ENCODE results near the gene YIPF6. TPM values are rescaled to one million over a fixed set of nuclear protein-coding genes. Genes with fewer than 3 reads are reported as not detected.
"Not testable (repeated sequence)": the region's sequence is repeated elsewhere in the genome, so short reads cannot be mapped to it uniquely, and the experiment has no call there.

The YIPF6 gene
- total RNA-seq, 1 donor from 2014 or later = 20.5 TPM

DNA sequence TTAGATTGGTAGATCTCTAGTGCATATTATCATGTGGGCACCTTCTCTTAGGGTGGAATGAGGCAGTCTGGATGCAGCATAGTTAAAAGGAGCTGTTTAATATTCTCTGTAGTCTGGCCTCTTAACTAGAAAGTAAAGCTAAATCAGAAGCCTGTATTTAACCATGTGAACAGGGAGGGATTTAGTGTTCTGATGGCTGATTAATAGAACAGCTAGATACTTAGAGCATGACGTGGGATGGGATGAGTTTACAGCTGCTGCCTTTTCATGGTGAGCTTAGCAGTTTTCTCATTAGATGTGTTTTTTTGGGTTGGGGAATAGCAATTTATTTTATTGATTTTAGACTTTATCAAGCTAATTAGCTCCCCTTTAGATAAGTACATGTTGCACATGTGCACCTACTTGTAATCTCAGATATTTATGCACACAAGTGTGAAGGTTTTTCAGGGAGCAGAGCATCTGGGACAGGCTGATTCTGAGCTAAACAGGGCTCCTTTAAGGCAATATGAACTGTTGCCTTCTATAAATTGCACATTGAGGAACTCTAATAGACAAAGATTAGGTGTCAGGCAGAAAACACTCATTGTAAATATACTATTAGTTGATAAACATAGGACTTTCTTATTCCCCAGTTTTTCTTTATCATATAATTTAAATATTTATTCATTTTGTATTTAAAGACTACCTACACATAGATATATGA, 34.1 kb downstream of the YIPF6 start:
- H3K4me1 Mint-ChIP-seq (ENCODE audit: low read depth) = no peaks in the 10 kb centered on the region
- H3K4me3 Mint-ChIP-seq = no peak overlapping the region
- H3K9me3 Mint-ChIP-seq = no peaks in the 10 kb centered on the region
- no peak for DNase-seq (ENCODE audit: low spot score)
- peaks cover 18% of the 10 kb centered on the region for H3K36me3 Mint-ChIP-seq (ENCODE audit: low read depth)
- intact Hi-C loops (cut with micrococcal nuclease) = no loop called here
- no peaks in the 10 kb centered on the region for H3K27me3 Mint-ChIP-seq (ENCODE audit: insufficient read depth)
- H3K27ac Mint-ChIP-seq = no peak overlapping the region

DNA sequence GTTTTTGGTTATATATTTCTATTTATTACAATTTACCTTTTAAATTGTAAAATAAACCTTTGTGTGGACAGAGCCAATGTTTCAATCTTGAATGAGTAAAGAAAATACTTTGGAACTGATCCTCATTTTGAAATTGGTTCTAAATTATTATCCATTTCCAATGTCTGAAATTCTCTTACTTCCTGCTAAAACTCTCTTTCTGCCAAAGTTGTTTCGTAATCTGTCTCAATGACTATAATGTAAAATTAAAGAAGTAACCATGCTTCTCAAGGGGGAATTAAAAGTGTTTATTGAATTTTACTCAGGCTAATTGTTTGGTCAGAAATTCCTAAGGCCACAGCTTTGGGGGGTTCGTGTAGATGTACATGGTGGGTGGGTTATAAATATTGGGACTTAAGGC, 34.8 kb downstream of the YIPF6 start:
- no peak overlapping the region for H3K4me3 Mint-ChIP-seq
- H3K4me1 Mint-ChIP-seq (ENCODE audit: low read depth) = no peaks in the 10 kb centered on the region
- H3K36me3 Mint-ChIP-seq (ENCODE audit: low read depth) = peaks cover 18% of the 10 kb centered on the region
- H3K27me3 Mint-ChIP-seq (ENCODE audit: insufficient read depth) = no peaks in the 10 kb centered on the region
- H3K9me3 Mint-ChIP-seq = no peaks in the 10 kb centered on the region
- no peak for DNase-seq (ENCODE audit: low spot score)
- intact Hi-C loops (cut with micrococcal nuclease) = no loop called here
- no peak overlapping the region for H3K27ac Mint-ChIP-seq

DNA sequence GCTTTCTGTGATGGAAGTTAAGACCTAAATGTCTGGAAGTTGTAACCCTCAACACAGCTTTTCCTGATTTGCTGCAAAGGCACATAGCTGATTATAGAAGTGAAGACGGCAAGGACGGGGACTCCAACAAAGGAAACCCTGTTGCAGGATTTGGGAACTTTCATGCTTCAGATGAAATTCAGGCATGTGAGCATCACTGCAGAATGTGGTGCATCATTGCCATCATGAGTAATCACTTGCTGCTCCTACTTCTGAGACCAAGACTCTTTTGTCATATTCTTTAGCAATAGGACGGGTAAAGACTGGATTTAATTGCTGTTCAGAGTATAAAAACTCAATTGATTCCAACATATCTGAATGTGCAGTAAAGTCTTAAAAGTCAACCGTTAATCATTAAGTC, 35.8 kb downstream of the YIPF6 start:
- Mint-ChIP-seq H3K4me3 (no peak overlapping the region), H3K36me3 (ENCODE audit: low read depth) (peaks cover 11% of the 10 kb centered on the region)

DNA sequence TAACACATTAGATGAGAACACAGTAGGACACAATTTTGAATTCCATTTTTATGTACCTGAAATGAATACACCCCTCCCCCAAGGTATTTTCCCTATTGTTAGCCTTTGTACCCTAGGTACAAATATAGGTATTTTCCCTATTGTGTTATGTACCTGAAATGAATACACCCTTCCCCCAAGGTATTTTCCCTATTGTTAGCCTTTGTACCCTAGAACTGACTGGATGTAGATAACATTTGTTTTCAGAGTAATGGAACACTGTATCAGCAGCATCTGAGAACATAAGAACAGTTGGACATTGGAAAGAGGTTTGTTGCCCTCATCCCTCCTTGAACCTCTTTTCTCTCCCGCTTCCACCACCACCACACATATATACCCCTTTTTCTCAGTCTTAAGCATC, 37.6 kb downstream of the YIPF6 start:
- Mint-ChIP-seq H3K4me3 (no peak overlapping the region), H3K4me1 (ENCODE audit: low read depth) (no peaks in the 10 kb centered on the region), H3K27me3 (ENCODE audit: insufficient read depth) (no peaks in the 10 kb centered on the region), H3K27ac (no peak overlapping the region), H3K9me3 (no peaks in the 10 kb centered on the region), H3K36me3 (ENCODE audit: low read depth) (peaks cover 14% of the 10 kb centered on the region)
- DNase-seq (ENCODE audit: low spot score) = no peak
- intact Hi-C loops (cut with micrococcal nuclease) = no loop called here

More for the DNA sequence above, 35.8 kb downstream of the YIPF6 start:
- DNase-seq (ENCODE audit: low spot score) = no peak
- intact Hi-C loops (cut with micrococcal nuclease) = no loop called here
- Mint-ChIP-seq H3K9me3 (no peaks in the 10 kb centered on the region), H3K4me1 (ENCODE audit: low read depth) (no peaks in the 10 kb centered on the region), H3K27me3 (ENCODE audit: insufficient read depth) (no peaks in the 10 kb centered on the region), H3K27ac (no peak overlapping the region)

DNA sequence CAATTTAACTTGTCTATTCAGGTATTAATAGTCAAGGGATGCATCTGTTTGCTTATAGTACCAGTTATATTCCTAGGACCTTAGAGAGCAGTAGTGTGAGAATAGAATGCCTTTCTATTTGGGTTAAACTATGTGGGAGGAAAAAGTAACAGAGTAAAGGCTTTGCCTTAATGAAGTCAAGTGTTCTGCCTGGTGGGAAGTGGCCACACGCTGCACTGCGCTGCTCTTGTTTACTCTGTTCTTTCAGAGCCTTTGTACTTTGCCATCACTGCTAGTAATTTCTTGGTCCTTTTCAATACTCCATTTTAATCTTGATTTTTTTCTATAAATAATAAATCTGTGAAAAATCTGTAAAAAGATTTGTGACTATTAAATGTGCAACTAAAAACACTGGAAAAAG, 38.0 kb downstream of the YIPF6 start:
- Mint-ChIP-seq H3K27me3 (ENCODE audit: insufficient read depth) (no peaks in the 10 kb centered on the region), H3K9me3 (peaks cover 2% of the 10 kb centered on the region), H3K4me3 (no peak overlapping the region), H3K4me1 (ENCODE audit: low read depth) (no peaks in the 10 kb centered on the region), H3K36me3 (ENCODE audit: low read depth) (peaks cover 14% of the 10 kb centered on the region), H3K27ac (no peak overlapping the region)
- no peak for DNase-seq (ENCODE audit: low spot score)
- intact Hi-C loops (cut with micrococcal nuclease) = no loop called here

DNA sequence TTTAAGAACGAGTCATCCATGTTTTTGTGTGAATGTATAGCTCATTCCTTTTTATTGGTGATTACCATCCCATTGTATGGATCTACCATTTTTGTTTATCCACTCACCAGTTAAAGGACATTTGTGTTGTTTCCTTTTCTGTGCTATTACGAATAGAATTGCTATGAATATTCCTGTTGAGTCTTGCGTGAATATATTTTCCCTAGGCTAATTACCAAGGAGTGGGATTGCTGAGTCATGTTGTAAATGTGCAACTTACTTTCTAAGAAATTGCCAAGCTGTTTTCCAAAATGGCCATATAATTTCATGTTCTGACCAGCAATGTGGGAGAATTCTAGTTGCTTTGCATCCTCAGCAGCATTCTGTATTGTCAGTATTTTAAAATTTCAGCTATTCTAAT, 51.3 kb downstream of the YIPF6 start:
- no peak for DNase-seq (ENCODE audit: low spot score)
- no peaks in the 10 kb centered on the region for H3K9me3 Mint-ChIP-seq
- H3K4me3 Mint-ChIP-seq = no peak overlapping the region
- H3K4me1 Mint-ChIP-seq (ENCODE audit: low read depth) = no peaks in the 10 kb centered on the region
- H3K27ac Mint-ChIP-seq = no peak overlapping the region
- no peaks in the 10 kb centered on the region for H3K36me3 Mint-ChIP-seq (ENCODE audit: low read depth)
- intact Hi-C loops (cut with micrococcal nuclease) = no loop called here
- no peaks in the 10 kb centered on the region for H3K27me3 Mint-ChIP-seq (ENCODE audit: insufficient read depth)

DNA sequence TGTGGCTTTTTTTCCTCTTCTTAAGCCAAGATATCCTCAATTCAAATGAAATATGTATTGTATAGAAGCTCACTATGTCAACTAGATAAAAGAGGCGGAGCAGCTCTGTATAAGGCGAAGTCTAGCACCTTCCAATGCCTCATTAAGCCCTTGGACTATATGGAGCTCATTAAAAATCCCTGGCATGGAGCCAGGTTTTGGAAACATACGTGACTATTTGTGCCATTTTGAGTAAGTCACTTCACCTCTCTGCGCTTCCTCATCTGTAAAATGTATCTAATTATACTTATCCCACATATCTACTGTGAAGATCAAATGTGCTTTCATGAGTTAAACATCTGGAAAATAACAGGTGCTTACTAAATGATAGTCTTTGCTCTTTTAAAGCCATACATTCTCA, 57.2 kb downstream of the YIPF6 start:
- Mint-ChIP-seq H3K4me3 (no peak overlapping the region), H3K36me3 (ENCODE audit: low read depth) (no peaks in the 10 kb centered on the region), H3K9me3 (no peaks in the 10 kb centered on the region), H3K4me1 (ENCODE audit: low read depth) (no peaks in the 10 kb centered on the region), H3K27ac (no peak overlapping the region), H3K27me3 (ENCODE audit: insufficient read depth) (no peaks in the 10 kb centered on the region)
- intact Hi-C loops (cut with micrococcal nuclease) = no loop called here
- no peak for DNase-seq (ENCODE audit: low spot score)

DNA sequence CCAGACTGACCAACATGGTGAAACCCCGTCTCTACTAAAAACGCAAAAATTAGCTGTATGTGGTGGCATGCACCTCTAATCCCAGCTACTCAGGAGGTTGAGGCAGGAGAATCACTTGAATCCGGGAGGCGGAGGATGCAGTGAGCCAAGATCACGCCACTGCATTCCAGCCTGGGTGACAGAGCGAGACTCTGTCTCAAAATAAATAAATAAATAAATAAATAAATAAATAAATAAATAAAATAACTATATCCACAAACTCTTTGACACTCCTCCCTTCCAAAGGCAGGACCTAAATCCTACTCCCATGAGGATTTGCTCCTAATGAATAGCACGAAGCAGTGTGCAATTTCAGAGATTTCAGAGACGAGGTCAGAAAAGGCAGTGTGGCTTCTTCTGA, 58.3 kb downstream of the YIPF6 start:
- H3K9me3 Mint-ChIP-seq; H3K4me3 Mint-ChIP-seq; H3K27ac Mint-ChIP-seq; H3K4me1 Mint-ChIP-seq (ENCODE audit: low read depth); intact Hi-C loops (cut with micrococcal nuclease); H3K36me3 Mint-ChIP-seq (ENCODE audit: low read depth); DNase-seq (ENCODE audit: low spot score); H3K27me3 Mint-ChIP-seq (ENCODE audit: insufficient read depth): not testable (repeated sequence)

DNA sequence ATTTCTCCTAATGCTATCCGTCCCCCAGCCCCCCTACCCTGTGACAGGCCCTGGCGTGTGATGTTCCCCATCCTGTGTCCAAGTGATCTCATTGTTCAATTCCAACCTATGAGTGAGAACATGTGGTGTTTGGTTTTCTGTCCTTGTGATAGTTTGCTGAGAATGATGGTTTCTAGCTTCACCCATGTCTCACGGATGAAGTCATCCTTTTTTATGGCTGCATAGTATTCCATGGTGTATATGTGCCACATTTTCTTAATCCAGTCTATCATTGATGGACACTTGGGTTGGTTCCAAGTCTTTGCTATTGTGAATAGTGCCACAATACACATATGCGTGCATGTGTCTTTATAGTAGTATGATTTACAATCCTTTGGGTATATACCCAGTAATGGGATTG, 61.1 kb downstream of the YIPF6 start:
- DNase-seq (ENCODE audit: low spot score); H3K9me3 Mint-ChIP-seq; H3K27ac Mint-ChIP-seq; intact Hi-C loops (cut with micrococcal nuclease); H3K4me3 Mint-ChIP-seq; H3K36me3 Mint-ChIP-seq (ENCODE audit: low read depth); H3K27me3 Mint-ChIP-seq (ENCODE audit: insufficient read depth); H3K4me1 Mint-ChIP-seq (ENCODE audit: low read depth): not testable (repeated sequence)

DNA sequence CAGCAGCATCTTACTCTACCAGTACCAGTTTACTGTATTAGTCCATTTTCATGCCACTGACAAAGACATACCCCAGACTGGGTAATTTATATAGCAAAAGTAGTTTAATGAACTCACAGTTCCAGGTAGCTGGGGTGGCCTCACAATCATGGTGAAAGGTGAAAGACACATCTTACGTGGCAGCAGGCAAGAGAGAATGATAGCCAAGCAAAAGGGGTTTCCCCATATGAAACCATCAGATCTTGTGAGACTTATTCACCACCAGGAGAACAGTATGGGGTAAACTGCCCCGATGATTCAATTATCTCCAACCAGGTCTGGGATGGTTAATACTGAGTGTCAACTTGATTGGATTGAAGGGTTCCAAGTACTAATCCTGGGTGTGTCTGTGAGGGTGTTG, 69.3 kb downstream of the YIPF6 start:
- H3K4me1 Mint-ChIP-seq (ENCODE audit: low read depth) = peaks cover 9% of the 10 kb centered on the region
- peaks cover 2% of the 10 kb centered on the region for H3K36me3 Mint-ChIP-seq (ENCODE audit: low read depth)
- H3K4me3 Mint-ChIP-seq = no peak overlapping the region
- H3K9me3 Mint-ChIP-seq = no peaks in the 10 kb centered on the region
- H3K27me3 Mint-ChIP-seq (ENCODE audit: insufficient read depth) = no peaks in the 10 kb centered on the region
- DNase-seq (ENCODE audit: low spot score) = no peak
- H3K27ac Mint-ChIP-seq = no peak overlapping the region
- intact Hi-C loops (cut with micrococcal nuclease) = no loop called here

DNA sequence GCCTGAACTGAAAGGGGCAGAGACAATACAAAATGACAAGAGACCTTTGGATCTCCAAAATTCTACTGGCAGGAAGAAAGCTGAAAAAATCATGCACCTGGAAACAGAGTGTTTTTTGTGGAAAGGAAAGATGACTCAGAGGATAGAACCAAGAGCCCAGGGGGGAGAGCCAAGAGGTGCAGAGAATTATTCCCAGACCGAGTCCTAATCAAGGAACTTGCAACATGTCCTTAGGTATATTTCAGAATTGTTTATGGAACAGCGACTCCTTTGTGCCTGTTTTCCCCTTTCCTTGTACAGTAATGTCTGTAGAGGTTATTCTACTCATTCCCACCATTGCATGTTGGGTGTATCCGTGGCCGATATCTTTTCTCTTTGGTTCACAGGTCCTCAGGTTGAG, 71.7 kb downstream of the YIPF6 start:
- Mint-ChIP-seq H3K4me3 (no peak overlapping the region), H3K9me3 (no peaks in the 10 kb centered on the region), H3K36me3 (ENCODE audit: low read depth) (peaks cover 2% of the 10 kb centered on the region), H3K27me3 (ENCODE audit: insufficient read depth) (no peaks in the 10 kb centered on the region), H3K27ac (no peak overlapping the region), H3K4me1 (ENCODE audit: low read depth) (peaks cover 9% of the 10 kb centered on the region)
- intact Hi-C loops (cut with micrococcal nuclease) = loop anchor here (5.0 kb wide), 2 partner anchors 68 to 112 kb away; no protein-coding TSS in a partner anchor
- no peak for DNase-seq (ENCODE audit: low spot score)

DNA sequence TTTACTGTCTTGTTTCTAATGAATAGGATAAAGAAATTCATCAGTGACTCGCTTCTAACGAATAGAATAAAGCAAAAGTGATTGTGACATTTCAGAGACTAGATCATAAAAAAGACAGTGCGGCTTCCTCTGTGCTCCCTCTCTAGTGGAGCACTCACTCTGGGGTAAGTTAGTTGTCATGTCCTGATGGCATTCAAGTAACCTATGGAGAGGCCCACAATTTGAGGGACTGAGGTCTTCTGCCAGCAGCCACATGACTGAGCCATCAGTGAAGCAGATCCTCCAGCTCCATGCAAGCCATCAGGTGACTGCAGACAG, 72.4 kb downstream of the YIPF6 start:
- H3K36me3 Mint-ChIP-seq (ENCODE audit: low read depth) = peaks cover 2% of the 10 kb centered on the region
- H3K27ac Mint-ChIP-seq = no peak overlapping the region
- no peak overlapping the region for H3K4me3 Mint-ChIP-seq
- H3K9me3 Mint-ChIP-seq = no peaks in the 10 kb centered on the region
- intact Hi-C loops (cut with micrococcal nuclease) = loop anchor here (5.0 kb wide), 2 partner anchors 69 to 111 kb away; no protein-coding TSS in a partner anchor
- peaks cover 9% of the 10 kb centered on the region for H3K4me1 Mint-ChIP-seq (ENCODE audit: low read depth)
- no peak for DNase-seq (ENCODE audit: low spot score)
- no peaks in the 10 kb centered on the region for H3K27me3 Mint-ChIP-seq (ENCODE audit: insufficient read depth)

DNA sequence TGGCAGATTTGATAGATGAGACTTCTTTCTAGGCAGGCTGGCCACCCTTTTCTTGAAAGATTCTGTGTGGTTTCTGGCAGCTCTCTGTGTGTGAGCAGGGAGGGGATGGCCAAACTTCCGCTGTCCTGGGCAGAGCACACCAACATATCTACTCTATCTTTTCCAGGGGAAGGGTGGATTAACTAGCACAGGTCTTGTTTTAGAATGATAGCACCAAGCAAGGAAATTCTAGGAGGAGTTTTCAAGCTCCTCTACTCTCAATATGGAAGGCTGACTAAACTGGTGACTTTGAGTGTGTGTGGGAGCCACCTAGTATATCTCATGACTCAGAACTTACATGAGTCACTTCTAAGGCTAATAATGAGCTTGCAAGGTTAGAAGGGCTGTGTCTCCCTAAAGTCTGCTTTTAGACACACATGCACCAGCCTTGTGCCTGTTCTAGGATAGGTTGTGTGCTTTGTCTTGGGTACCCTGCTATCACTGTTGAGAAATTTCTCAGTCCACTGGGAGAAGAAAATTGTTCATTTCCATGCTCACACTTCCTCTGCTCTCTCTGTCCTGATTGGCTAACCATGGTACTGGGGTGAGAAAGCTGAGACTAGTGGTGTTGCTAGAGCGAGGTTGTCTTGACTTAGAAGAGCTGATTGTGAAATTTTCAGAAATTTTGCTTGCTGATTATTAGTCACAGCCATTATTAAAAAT, 72.9 kb downstream of the YIPF6 start:
- intact Hi-C loops (cut with micrococcal nuclease) = loop anchor here (5.0 kb wide), 2 partner anchors 69 to 111 kb away; no protein-coding TSS in a partner anchor
- Mint-ChIP-seq H3K27ac (no peak overlapping the region), H3K27me3 (ENCODE audit: insufficient read depth) (no peaks in the 10 kb centered on the region), H3K36me3 (ENCODE audit: low read depth) (peaks cover 2% of the 10 kb centered on the region), H3K4me1 (ENCODE audit: low read depth) (peaks cover 9% of the 10 kb centered on the region), H3K4me3 (no peak overlapping the region), H3K9me3 (no peaks in the 10 kb centered on the region)
- DNase-seq (ENCODE audit: low spot score) = no peak

Data from activated T-helper 1 cell treated with anti-CD3 and anti-CD28 coated beads, Interleukin-12 subunit alpha, Interleukin-12 subunit beta, Interleukin-2, Interleukin-4 antibody, amounts not matched to agents 30 ng/mL and 10 ng/mL and 1 ng/mL, durations not matched to agents 14 hours and 24 hours and 36 hours (primary cell).